DMS79 treated with DMSO at 0.1 percent for 48 hours (cell line): ENCODE data around the gene SAFB2.

Source experiments
- DNase-seq: peaks from one replicate; lab custom pipeline; 2025; lab: John Stamatoyannopoulos, UW

SAFB2 gene

GRCh38 chr19:5542665-5543064, 79.9 kb downstream of the SAFB2 start:
- no peak for DNase-seq

GRCh38 chr19:5541456-5541855, 81.1 kb downstream of the SAFB2 start:
- no peak for DNase-seq

GRCh38 chr19:5540208-5540607, 82.4 kb downstream of the SAFB2 start:
- DNase-seq: no peak

GRCh38 chr19:5537870-5538269, 84.7 kb downstream of the SAFB2 start:
- no peak for DNase-seq
